HCT116 (cell line): Measurements from ENCODE around the gene KAT6B. TPM values are rescaled to one million over a fixed set of nuclear protein-coding genes. Genes with fewer than 3 reads are reported as not detected.

ENCODE experiments used
- ATAC-seq: fragments of 200-7000 bp; cut with Tn5 transposase; 2 replicates; pipeline ENCODE4 v1.9.1; 2020; ENCODE audit warnings: mild to moderate bottlenecking, moderate library complexity
- BruUV-seq: library from RNA; stranded (reverse); fragments of 400-500 nt; replicated peaks from 2 replicates; lab custom pipeline; 2021; lab: Mats Ljungman, UMichigan
- CTCF ChIA-PET: fragments of 300-600 bp; sonication (Branson Sonifier 250); formaldehyde crosslinking; loops from one replicate; lab custom pipeline; 2021; ENCODE audit warnings: antibody characterized with exemption; lab: Charles Lee
- POLR2A ChIA-PET: fragments of 300-600, 350-600 bp; sonication (Branson Sonifier 250); formaldehyde crosslinking; loops from one replicate; lab custom pipeline; 2021; ENCODE audit warnings: antibody characterized with exemption; lab: Charles Lee
- RAD21 ChIA-PET, 2 experiments: fragments of 300-600 bp; sonication (Branson Sonifier 250); formaldehyde crosslinking; loops; one replicate each; lab custom pipeline; 2023; ENCODE audit warnings: low total read pairs in 2 of 2; ENCODE audit not compliant: uncharacterized antibody in 2 of 2, unreplicated experiment in 2 of 2, low non-redundant PET in 1 of 2; lab: Charles Lee
- DNase-seq: peaks from one replicate; pipeline ENCODE4 v3.0.0-alpha.2; 2010; ENCODE audit warnings: low read depth, low spot score
- H2AFZ ChIP-seq: fragments of 200-600 bp; shearing (Covaris generic), sonication (generic); 2 replicates; pipeline ENCODE4 v1.6.1; 2017; ENCODE audit warnings: low read depth, mixed run types, mixed read lengths, antibody characterized with exemption, low read length; ENCODE audit not compliant: poor library complexity, severe bottlenecking
- H3K27ac ChIP-seq: 2 replicates; pipeline ENCODE4 v1.5.1; 2012; ENCODE audit warnings: low read depth, low read length
- H3K27me3 ChIP-seq: fragments of 200-600 bp; sonication (generic); 2 replicates; pipeline ENCODE4 v1.6.1; 2016; ENCODE audit warnings: mixed run types, low read length, mixed read lengths; ENCODE audit not compliant: insufficient read depth
- H3K36me3 ChIP-seq, 2 experiments: fragments of 200-500 bp in 1 of 2; fragments of 200-600 bp in 1 of 2; sonication (Bioruptor generic) in 1 of 2; sonication (generic) in 1 of 2; 2 replicates each; pipeline versions ENCODE4 v1.5.1 to v1.6.1; 2014 to 2016; ENCODE audit warnings: low read length in 2 of 2, inconsistent platforms in 1 of 2, mixed read lengths in 1 of 2, mixed run types in 1 of 2; ENCODE audit not compliant: insufficient read depth in 2 of 2, control insufficient read depth in 1 of 2
- H3K4me1 ChIP-seq, 2 experiments: fragments of 200-600 bp in 1 of 2; sonication (generic) in 1 of 2; 2 replicates each; pipeline versions ENCODE4 v1.5.1 to v1.6.1; 2012 to 2017; ENCODE audit warnings: low read length in 2 of 2, inconsistent platforms in 1 of 2, mild to moderate bottlenecking in 1 of 2, mixed read lengths in 1 of 2, mixed run types in 1 of 2, moderate library complexity in 1 of 2; ENCODE audit not compliant: insufficient read depth in 2 of 2, control insufficient read depth in 1 of 2
- H3K4me2 ChIP-seq: fragments of 200-600 bp; sonication (generic); 2 replicates; pipeline ENCODE4 v1.6.1; 2017; ENCODE audit warnings: mixed run types, low read length, mixed read lengths
- H3K4me3 ChIP-seq, 2 experiments: fragments of 200-600 bp in 1 of 2; sonication (generic) in 1 of 2; replicated peaks in 1 of 2; 2 replicates each; pipeline ENCODE4 v1.5.1; 2011 to 2016; ENCODE audit warnings: low read length in 2 of 2, control low read depth in 1 of 2, low read depth in 1 of 2, mild to moderate bottlenecking in 1 of 2, mixed read lengths in 1 of 2, mixed run types in 1 of 2
- H3K79me2 ChIP-seq: fragments of 200-600 bp; sonication (generic); 2 replicates; pipeline ENCODE4 v1.6.1; 2017; ENCODE audit warnings: mild to moderate bottlenecking, mixed run types, low read length, moderate library complexity, mixed read lengths; ENCODE audit not compliant: insufficient read depth
- H3K9ac ChIP-seq: fragments of 200-600 bp; sonication (generic); 2 replicates; pipeline ENCODE4 v1.6.1; 2016; ENCODE audit warnings: low read length, mixed read lengths
- H3K9me2 ChIP-seq: fragments of 200-600 bp; sonication (generic), shearing (Covaris generic); 2 replicates; pipeline ENCODE4 v1.6.1; 2017; ENCODE audit warnings: mixed run types, mild to moderate bottlenecking, moderate library complexity; ENCODE audit not compliant: insufficient read depth
- H3K9me3 ChIP-seq, 2 experiments: fragments of 200-500 bp in 1 of 2; fragments of 200-600 bp in 1 of 2; sonication (Bioruptor generic) in 1 of 2; sonication (generic) in 1 of 2; 2 replicates each; pipeline ENCODE4 v1.6.1; 2014 to 2017; ENCODE audit warnings: low read length in 2 of 2, mixed read lengths in 2 of 2, inconsistent platforms in 1 of 2, low read depth in 1 of 2, mild to moderate bottlenecking in 1 of 2, mixed run types in 1 of 2, moderate library complexity in 1 of 2; ENCODE audit not compliant: control insufficient read depth in 1 of 2, insufficient read depth in 1 of 2
- H4K20me1 ChIP-seq: fragments of 200-600 bp; sonication (generic), shearing (Covaris generic); 2 replicates; pipeline ENCODE4 v1.6.1; 2017; ENCODE audit warnings: mixed run types, mild to moderate bottlenecking, moderate library complexity; ENCODE audit not compliant: insufficient read depth
- ATF3 ChIP-seq: IDR thresholded peaks from 2 replicates; pipeline ENCODE4 v1.6.1; 2012
- CEBPB ChIP-seq: IDR thresholded peaks from 2 replicates; pipeline ENCODE4 v1.6.1; 2012; ENCODE audit warnings: low read depth
- EZH2 ChIP-seq: fragments of 200-600 bp; sonication (generic); IDR thresholded peaks from 2 replicates; pipeline ENCODE4 v1.6.1; 2017; ENCODE audit warnings: antibody characterized with exemption, mixed run types
- EZH2phosphoT487 ChIP-seq: fragments of 200-600 bp; IDR thresholded peaks from 2 replicates; pipeline ENCODE4 v1.6.1; 2018; ENCODE audit warnings: antibody characterized with exemption, borderline replicate concordance
- MAX ChIP-seq: IDR thresholded peaks from 2 replicates; pipeline ENCODE4 v1.6.1; 2012
- POLR2A ChIP-seq: IDR thresholded peaks from 2 replicates; pipeline ENCODE4 v1.7.0; 2011; ENCODE audit warnings: borderline replicate concordance; ENCODE audit not compliant: insufficient read depth, insufficient read length; ENCODE audit errors: extremely low read depth
- POLR2AphosphoS5 ChIP-seq: IDR thresholded peaks from 2 replicates; pipeline ENCODE4 v1.6.1; 2011; ENCODE audit warnings: mild to moderate bottlenecking, low read depth, low read length, moderate library complexity
- RAD21 ChIP-seq: IDR thresholded peaks from 2 replicates; pipeline ENCODE4 v1.6.1; 2012; ENCODE audit warnings: low read depth, mild to moderate bottlenecking
- SIN3A ChIP-seq: IDR thresholded peaks from 2 replicates; pipeline ENCODE4 v1.6.1; 2012; ENCODE audit warnings: low read depth
- ZFX ChIP-seq: fragments of 450-650 bp; IDR thresholded peaks from 2 replicates; pipeline ENCODE4 v1.6.1; 2017
- ZNF274 ChIP-seq: fragments of 200-500 bp; sonication (Bioruptor generic); IDR thresholded peaks from 2 replicates; pipeline ENCODE4 v1.6.1; 2014; ENCODE audit warnings: mild to moderate bottlenecking, low read depth, low read length, inconsistent platforms
- intact Hi-C: fragments of 100-400 bp; cut with micrococcal nuclease; formaldehyde crosslinking; loops from 2 replicates; pipeline ENCODE4 v1.10.0; 2022
- total RNA-seq: library from RNA; stranded (reverse); gene quantifications from one replicate; pipeline ENCODE4 v1.2.1, GENCODE V29; 2021; ENCODE audit not compliant: unreplicated experiment
- TF ChIP-seq, protein P1 (sequence below): IDR thresholded peaks from 2 replicates; pipeline ENCODE4 v1.6.1; 2012; ENCODE audit warnings: low read depth

Gene KAT6B
- total RNA-seq, 1 experiment from 2014 or later = 17.8 TPM

DNA sequence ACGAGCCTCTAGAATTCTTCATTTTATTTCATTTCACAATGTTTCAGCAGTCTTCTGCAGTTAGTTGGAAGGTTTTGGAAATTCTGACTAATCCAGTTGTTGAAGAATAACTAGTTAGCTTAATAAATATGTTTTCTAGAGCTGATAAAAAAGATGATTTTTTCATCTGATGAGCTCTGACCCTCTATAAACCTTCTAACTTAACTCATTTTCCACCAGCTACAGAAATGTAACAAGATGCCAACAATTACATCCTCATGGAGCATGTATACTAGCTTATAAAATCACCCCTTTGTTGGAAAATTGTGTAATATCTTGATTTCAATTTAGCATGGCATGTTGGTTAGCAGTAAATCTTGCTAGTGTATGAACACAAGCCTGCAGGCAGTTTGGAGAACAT lies 33.1 kb downstream of the KAT6B start:
- ChIA-PET POLR2A (interaction anchor here (1.1 kb wide), 1 partner anchor 34 kb away, joined by 3 read pairs; no protein-coding TSS in a partner anchor), RAD21 (no interaction called here), CTCF (no interaction called here)
- H3K27me3 ChIP-seq = no peaks in the 10 kb centered on the region
- H3K4me2 ChIP-seq = no peak overlapping the region
- H3K27ac ChIP-seq = no peak overlapping the region
- H4K20me1 ChIP-seq = no peaks in the 10 kb centered on the region
- ATAC-seq (no peak), DNase-seq (no peak)
- H3K9ac ChIP-seq = no peak overlapping the region
- no TSS peak for BruUV-seq
- H3K9me3 ChIP-seq = no peaks in the 10 kb centered on the region
- no peaks in the 10 kb centered on the region for H3K9me2 ChIP-seq
- intact Hi-C loops = no loop called here
- peaks cover 7% of the 10 kb centered on the region; the same call in 1 of the 2 replicates for H3K79me2 ChIP-seq
- H3K4me1 ChIP-seq = no peaks in the 10 kb centered on the region
- TF ChIP-seq ATF3 (no peak), CEBPB (no peak), ZFX (no peak), MAX (no peak), SIN3A (no peak), RAD21 (no peak), ZNF274 (no peak), EZH2 (no peak), EZH2phosphoT487 (no peak), POLR2A (no peak), POLR2AphosphoS5 (no peak)
- TF ChIP-seq, protein P1, sequence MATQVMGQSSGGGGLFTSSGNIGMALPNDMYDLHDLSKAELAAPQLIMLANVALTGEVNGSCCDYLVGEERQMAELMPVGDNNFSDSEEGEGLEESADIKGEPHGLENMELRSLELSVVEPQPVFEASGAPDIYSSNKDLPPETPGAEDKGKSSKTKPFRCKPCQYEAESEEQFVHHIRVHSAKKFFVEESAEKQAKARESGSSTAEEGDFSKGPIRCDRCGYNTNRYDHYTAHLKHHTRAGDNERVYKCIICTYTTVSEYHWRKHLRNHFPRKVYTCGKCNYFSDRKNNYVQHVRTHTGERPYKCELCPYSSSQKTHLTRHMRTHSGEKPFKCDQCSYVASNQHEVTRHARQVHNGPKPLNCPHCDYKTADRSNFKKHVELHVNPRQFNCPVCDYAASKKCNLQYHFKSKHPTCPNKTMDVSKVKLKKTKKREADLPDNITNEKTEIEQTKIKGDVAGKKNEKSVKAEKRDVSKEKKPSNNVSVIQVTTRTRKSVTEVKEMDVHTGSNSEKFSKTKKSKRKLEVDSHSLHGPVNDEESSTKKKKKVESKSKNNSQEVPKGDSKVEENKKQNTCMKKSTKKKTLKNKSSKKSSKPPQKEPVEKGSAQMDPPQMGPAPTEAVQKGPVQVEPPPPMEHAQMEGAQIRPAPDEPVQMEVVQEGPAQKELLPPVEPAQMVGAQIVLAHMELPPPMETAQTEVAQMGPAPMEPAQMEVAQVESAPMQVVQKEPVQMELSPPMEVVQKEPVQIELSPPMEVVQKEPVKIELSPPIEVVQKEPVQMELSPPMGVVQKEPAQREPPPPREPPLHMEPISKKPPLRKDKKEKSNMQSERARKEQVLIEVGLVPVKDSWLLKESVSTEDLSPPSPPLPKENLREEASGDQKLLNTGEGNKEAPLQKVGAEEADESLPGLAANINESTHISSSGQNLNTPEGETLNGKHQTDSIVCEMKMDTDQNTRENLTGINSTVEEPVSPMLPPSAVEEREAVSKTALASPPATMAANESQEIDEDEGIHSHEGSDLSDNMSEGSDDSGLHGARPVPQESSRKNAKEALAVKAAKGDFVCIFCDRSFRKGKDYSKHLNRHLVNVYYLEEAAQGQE = no peak
- H2AFZ ChIP-seq = no peak overlapping the region
- no peaks in the 10 kb centered on the region for H3K36me3 ChIP-seq
- H3K4me3 ChIP-seq = no peak overlapping the region
